Measurements from ENCODE around the gene PCNX2. TPM values are rescaled to one million over a fixed set of nuclear protein-coding genes. Genes with fewer than 3 reads are reported as not detected.

PCNX2 gene
- total RNA-seq, 1 donor: 38.4 TPM

GRCh38 chr1:232979558-232979957 lies 316.0 kb downstream of the PCNX2 start:
- H3K9me3 ChIP-seq (ENCODE audit: low read depth, low read length): no peaks in the 10 kb centered on the region
- no peak overlapping the region for H3K4me3 ChIP-seq (ENCODE audit: low read length)
- H3K4me1 ChIP-seq (ENCODE audit: insufficient read depth, low read length): peaks cover 9% of the 10 kb centered on the region
- no peaks in the 10 kb centered on the region for H3K27me3 ChIP-seq (ENCODE audit: insufficient read depth, low read length)

- peaks cover 9% of the 10 kb centered on the region for H3K4me1 ChIP-seq (ENCODE audit: insufficient read depth, low read length)
- peaks cover 4% of the 10 kb centered on the region for H3K9me3 ChIP-seq (ENCODE audit: low read depth, low read length)
- H3K27me3 ChIP-seq (ENCODE audit: insufficient read depth, low read length): no peaks in the 10 kb centered on the region
- no peak overlapping the region for H3K4me3 ChIP-seq (ENCODE audit: low read length)
These were observed 316.7 kb downstream of the PCNX2 start for GRCh38 chr1:232978815-232979214.

GRCh38 chr1:232978091-232978634 lies 317.4 kb downstream of the PCNX2 start:
- Histone ChIP-seq H3K4me1 (ENCODE audit: insufficient read depth, low read length) (peaks cover 9% of the 10 kb centered on the region), H3K9me3 (ENCODE audit: low read depth, low read length) (peaks cover 11% of the 10 kb centered on the region), H3K27me3 (ENCODE audit: insufficient read depth, low read length) (no peaks in the 10 kb centered on the region), H3K4me3 (ENCODE audit: low read length) (no peak overlapping the region)

GRCh38 chr1:232974971-232975370 lies 320.6 kb downstream of the PCNX2 start:
- no peaks in the 10 kb centered on the region for H3K27me3 ChIP-seq (ENCODE audit: insufficient read depth, low read length)
- no peak overlapping the region for H3K4me3 ChIP-seq (ENCODE audit: low read length)
- H3K4me1 ChIP-seq (ENCODE audit: insufficient read depth, low read length): peaks cover 9% of the 10 kb centered on the region
- H3K9me3 ChIP-seq (ENCODE audit: low read depth, low read length): peaks cover 12% of the 10 kb centered on the region

GRCh38 chr1:232973652-232974611 lies 321.6 kb downstream of the PCNX2 start:
- H3K9me3 ChIP-seq (ENCODE audit: low read depth, low read length): peaks cover 12% of the 10 kb centered on the region
- peaks cover 9% of the 10 kb centered on the region for H3K4me1 ChIP-seq (ENCODE audit: insufficient read depth, low read length)
- H3K27me3 ChIP-seq (ENCODE audit: insufficient read depth, low read length): no peaks in the 10 kb centered on the region
- H3K4me3 ChIP-seq (ENCODE audit: low read length): no peak overlapping the region

- H3K4me3 ChIP-seq (ENCODE audit: low read length): no peak overlapping the region
- peaks cover 12% of the 10 kb centered on the region for H3K9me3 ChIP-seq (ENCODE audit: low read depth, low read length)
- H3K27me3 ChIP-seq (ENCODE audit: insufficient read depth, low read length): no peaks in the 10 kb centered on the region
- H3K4me1 ChIP-seq (ENCODE audit: insufficient read depth, low read length): no peaks in the 10 kb centered on the region
These were observed 325.0 kb downstream of the PCNX2 start for GRCh38 chr1:232970508-232970907.

- Histone ChIP-seq H3K4me1 (ENCODE audit: insufficient read depth, low read length) (no peaks in the 10 kb centered on the region), H3K9me3 (ENCODE audit: low read depth, low read length) (peaks cover 12% of the 10 kb centered on the region), H3K4me3 (ENCODE audit: low read length) (no peak overlapping the region), H3K27me3 (ENCODE audit: insufficient read depth, low read length) (no peaks in the 10 kb centered on the region)
These were observed 325.7 kb downstream of the PCNX2 start for GRCh38 chr1:232969799-232970198.

- H3K9me3 ChIP-seq (ENCODE audit: low read depth, low read length): peaks cover 10% of the 10 kb centered on the region
- H3K4me1 ChIP-seq (ENCODE audit: insufficient read depth, low read length): no peaks in the 10 kb centered on the region
- H3K4me3 ChIP-seq (ENCODE audit: low read length): no peak overlapping the region
- no peaks in the 10 kb centered on the region for H3K27me3 ChIP-seq (ENCODE audit: insufficient read depth, low read length)
These were observed 326.6 kb downstream of the PCNX2 start for GRCh38 chr1:232968965-232969364.

- Histone ChIP-seq H3K27me3 (ENCODE audit: insufficient read depth, low read length) (no peaks in the 10 kb centered on the region), H3K9me3 (ENCODE audit: low read depth, low read length) (peaks cover 4% of the 10 kb centered on the region), H3K4me3 (ENCODE audit: low read length) (no peak overlapping the region), H3K4me1 (ENCODE audit: insufficient read depth, low read length) (peaks cover 2% of the 10 kb centered on the region)
These were observed 327.1 kb downstream of the PCNX2 start for GRCh38 chr1:232968391-232968790.

GRCh38 chr1:232966663-232967062 lies 328.9 kb downstream of the PCNX2 start:
- H3K27me3 ChIP-seq (ENCODE audit: insufficient read depth, low read length): no peaks in the 10 kb centered on the region
- H3K4me3 ChIP-seq (ENCODE audit: low read length): no peak overlapping the region
- H3K4me1 ChIP-seq (ENCODE audit: insufficient read depth, low read length): peaks cover 8% of the 10 kb centered on the region
- H3K9me3 ChIP-seq (ENCODE audit: low read depth, low read length): no peaks in the 10 kb centered on the region

- H3K9me3 ChIP-seq (ENCODE audit: low read depth, low read length): no peaks in the 10 kb centered on the region
- H3K27me3 ChIP-seq (ENCODE audit: insufficient read depth, low read length): no peaks in the 10 kb centered on the region
- peaks cover 8% of the 10 kb centered on the region for H3K4me1 ChIP-seq (ENCODE audit: insufficient read depth, low read length)
- H3K4me3 ChIP-seq (ENCODE audit: low read length): no peak overlapping the region
These were observed 329.7 kb downstream of the PCNX2 start for GRCh38 chr1:232965912-232966217.

GRCh38 chr1:232965124-232965911 lies 330.2 kb downstream of the PCNX2 start:
- peaks cover 8% of the 10 kb centered on the region for H3K4me1 ChIP-seq (ENCODE audit: insufficient read depth, low read length)
- H3K4me3 ChIP-seq (ENCODE audit: low read length): no peak overlapping the region

GRCh38 chr1:232964601-232965000 lies 330.9 kb downstream of the PCNX2 start:
- H3K9me3 ChIP-seq (ENCODE audit: low read depth, low read length): no peaks in the 10 kb centered on the region

More at GRCh38 chr1:232965124-232965911, 330.2 kb downstream of the PCNX2 start:
- Histone ChIP-seq H3K9me3 (ENCODE audit: low read depth, low read length) (no peaks in the 10 kb centered on the region), H3K27me3 (ENCODE audit: insufficient read depth, low read length) (no peaks in the 10 kb centered on the region)

GRCh38 chr1:232962761-232963745 lies 332.5 kb downstream of the PCNX2 start:
- Histone ChIP-seq H3K9me3 (ENCODE audit: low read depth, low read length) (no peaks in the 10 kb centered on the region), H3K4me3 (ENCODE audit: low read length) (no peak overlapping the region), H3K4me1 (ENCODE audit: insufficient read depth, low read length) (peaks cover 8% of the 10 kb centered on the region), H3K27me3 (ENCODE audit: insufficient read depth, low read length) (no peaks in the 10 kb centered on the region)

More at GRCh38 chr1:232964601-232965000, 330.9 kb downstream of the PCNX2 start:
- Histone ChIP-seq H3K4me3 (ENCODE audit: low read length) (no peak overlapping the region), H3K4me1 (ENCODE audit: insufficient read depth, low read length) (peaks cover 8% of the 10 kb centered on the region), H3K27me3 (ENCODE audit: insufficient read depth, low read length) (no peaks in the 10 kb centered on the region)
